Measurements from ENCODE around the gene CCDC152. TPM values are rescaled to one million over a fixed set of nuclear protein-coding genes. Genes with fewer than 3 reads are reported as not detected.

The CCDC152 gene
- total RNA-seq, 1 donor from 2014 or later = 1.6 TPM

DNA sequence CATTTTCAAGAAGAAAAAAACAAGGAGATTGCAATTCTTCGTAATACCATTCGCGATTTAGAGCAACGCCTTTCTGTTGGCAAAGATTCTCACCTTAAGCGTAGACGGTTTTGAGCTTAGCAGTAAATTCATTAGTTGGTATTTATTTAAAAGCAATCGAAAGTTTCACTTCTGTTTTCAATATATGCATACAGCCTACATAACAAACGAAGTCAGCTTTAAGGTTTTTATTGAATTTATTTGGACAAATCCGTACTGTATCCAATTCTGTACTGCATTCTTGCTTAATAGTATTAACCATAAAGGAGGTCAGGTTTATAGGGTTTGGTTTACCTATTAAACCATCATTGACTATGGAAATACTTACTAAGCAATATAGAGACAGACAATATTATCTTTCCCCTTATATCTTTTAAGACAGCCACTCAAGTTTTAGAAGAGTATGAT is 43.1 kb downstream of the CCDC152 start:
- no peak overlapping the region for H3K9ac ChIP-seq (ENCODE audit: low read depth in 1 of 3, low read length in 3 of 3)
- H3K36me3 ChIP-seq (ENCODE audit: control insufficient read depth in 3 of 3, insufficient read depth in 3 of 3, low read length in 3 of 3) = peaks cover 18 to 40% (median 32%) of the 10 kb centered on the region in 3 donors
- H3K9me3 ChIP-seq (ENCODE audit: control insufficient read depth in 3 of 3, low read length in 3 of 3) = peaks cover 0 to 4% (median 0%) of the 10 kb centered on the region in 3 donors
- no peak overlapping the region for H3K4me3 ChIP-seq (ENCODE audit: low read length in 3 of 3)
- H3K4me1 ChIP-seq (ENCODE audit: control insufficient read depth in 3 of 3, insufficient read depth in 3 of 3, low read length in 3 of 3) = no peaks in the 10 kb centered on the region
- H3K27ac ChIP-seq (ENCODE audit: low read depth, low read length) = no peak overlapping the region
- H3K27me3 ChIP-seq (ENCODE audit: control insufficient read depth in 3 of 3, insufficient read depth in 3 of 3, low read length in 3 of 3) = no peaks in the 10 kb centered on the region

DNA sequence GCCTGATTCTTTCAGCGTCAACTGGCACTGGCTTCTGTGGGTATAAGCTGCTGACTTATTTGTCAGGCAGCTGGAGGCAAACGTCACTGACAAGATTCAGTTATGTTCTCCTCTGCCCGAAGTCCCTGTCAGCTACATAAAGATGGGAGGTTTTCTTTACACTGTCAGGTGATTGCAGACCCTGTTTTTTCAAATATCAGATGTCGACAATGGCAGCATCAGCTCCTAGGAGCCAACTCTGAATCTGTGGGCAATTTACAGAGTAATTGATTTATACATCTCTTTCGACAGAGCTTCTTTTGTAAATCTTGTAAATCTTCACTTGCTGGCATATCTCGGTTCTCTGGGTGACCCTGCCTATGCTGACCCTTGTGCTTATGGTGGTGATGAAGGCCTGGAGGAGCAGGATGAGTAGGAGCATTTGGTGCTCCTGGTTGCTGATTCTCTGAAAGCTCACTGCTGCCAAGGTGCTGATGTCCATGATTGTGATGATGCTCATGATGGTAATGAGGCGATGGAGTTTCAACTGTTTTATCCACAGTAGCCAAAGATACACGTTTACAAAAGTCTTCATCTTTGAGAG is 44.2 kb downstream of the CCDC152 start:
- H3K36me3 ChIP-seq (ENCODE audit: control insufficient read depth in 3 of 3, insufficient read depth in 3 of 3, low read length in 3 of 3) = peaks cover 23 to 50% (median 43%) of the 10 kb centered on the region in 3 donors
- H3K4me3 ChIP-seq (ENCODE audit: low read length in 3 of 3) = no peak overlapping the region

DNA sequence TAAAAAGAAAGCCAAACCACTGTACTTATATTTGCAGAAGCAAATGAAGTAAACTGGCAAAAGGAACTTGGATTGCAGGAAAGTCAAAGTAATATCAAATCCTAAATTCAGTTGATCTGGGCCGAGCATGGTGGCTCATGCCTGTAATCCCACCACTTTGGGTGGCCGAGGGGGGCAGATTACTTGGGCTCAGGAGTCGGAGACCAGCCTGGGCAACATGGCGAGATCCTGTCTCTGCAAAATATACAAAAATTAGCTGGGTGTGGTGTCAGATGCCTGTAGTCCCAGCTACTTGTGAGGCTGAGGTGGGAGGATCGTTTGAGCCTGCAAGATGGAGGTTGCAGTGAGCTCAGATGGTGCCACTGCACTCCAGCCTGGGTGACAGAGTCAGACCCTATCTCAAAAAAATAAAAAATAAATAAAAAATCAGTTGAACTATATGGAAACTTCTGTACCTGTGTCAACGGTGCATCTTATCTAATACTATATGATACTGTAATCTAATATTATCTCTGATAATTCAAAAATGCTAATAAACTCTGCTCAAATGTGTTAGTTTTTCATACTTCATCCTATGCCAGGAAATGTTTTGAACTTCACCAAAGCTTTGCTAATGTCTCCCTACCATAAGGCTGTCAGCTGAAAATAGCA is 45.0 kb downstream of the CCDC152 start:
- peaks cover 0 to 4% (median 0%) of the 10 kb centered on the region in 3 donors for H3K9me3 ChIP-seq (ENCODE audit: control insufficient read depth in 3 of 3, low read length in 3 of 3)
- no peak overlapping the region for H3K27ac ChIP-seq (ENCODE audit: low read depth, low read length)
- no peak overlapping the region for H3K4me3 ChIP-seq (ENCODE audit: low read length in 3 of 3)
- no peaks in the 10 kb centered on the region for H3K27me3 ChIP-seq (ENCODE audit: control insufficient read depth in 3 of 3, insufficient read depth in 3 of 3, low read length in 3 of 3)
- H3K36me3 ChIP-seq (ENCODE audit: control insufficient read depth in 3 of 3, insufficient read depth in 3 of 3, low read length in 3 of 3) = peaks cover 30 to 58% (median 51%) of the 10 kb centered on the region in 3 donors
- H3K9ac ChIP-seq (ENCODE audit: low read depth in 1 of 3, low read length in 3 of 3) = no peak overlapping the region
- no peaks in the 10 kb centered on the region for H3K4me1 ChIP-seq (ENCODE audit: control insufficient read depth in 3 of 3, insufficient read depth in 3 of 3, low read length in 3 of 3)

More for the DNA sequence above, 44.2 kb downstream of the CCDC152 start:
- Histone ChIP-seq H3K27ac (ENCODE audit: low read depth, low read length) (no peak overlapping the region), H3K9me3 (ENCODE audit: control insufficient read depth in 3 of 3, low read length in 3 of 3) (peaks cover 0 to 4% (median 0%) of the 10 kb centered on the region in 3 donors), H3K9ac (ENCODE audit: low read depth in 1 of 3, low read length in 3 of 3) (no peak overlapping the region), H3K27me3 (ENCODE audit: control insufficient read depth in 3 of 3, insufficient read depth in 3 of 3, low read length in 3 of 3) (no peaks in the 10 kb centered on the region), H3K4me1 (ENCODE audit: control insufficient read depth in 3 of 3, insufficient read depth in 3 of 3, low read length in 3 of 3) (no peaks in the 10 kb centered on the region)

DNA sequence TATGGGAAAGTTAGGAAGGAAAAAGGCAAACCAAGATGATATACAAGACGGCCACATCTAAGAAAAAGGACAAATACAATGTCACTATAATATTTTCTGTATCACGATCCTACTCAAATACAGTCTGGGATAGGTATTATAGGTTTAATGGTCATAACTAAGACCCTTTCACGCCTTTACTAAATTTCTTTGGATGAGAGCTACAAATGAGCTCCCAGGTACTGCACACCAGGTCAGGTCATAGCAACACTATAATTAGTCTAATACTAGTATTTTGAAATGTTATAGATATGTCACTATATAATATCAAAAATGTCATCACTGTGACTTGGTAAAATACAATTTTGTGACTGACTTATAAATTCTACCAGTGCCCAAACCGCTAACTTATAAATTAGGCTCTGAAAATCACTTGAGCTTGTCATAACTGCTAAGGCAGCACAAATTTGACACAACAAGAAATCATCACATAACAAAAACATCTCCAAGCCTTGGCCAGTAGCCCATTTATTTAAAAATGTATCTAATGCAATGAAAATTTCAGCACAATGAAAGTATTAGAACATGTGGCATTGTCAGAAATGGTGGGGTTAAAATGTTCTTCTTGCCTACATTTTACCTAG is 48.2 kb downstream of the CCDC152 start:
- Histone ChIP-seq H3K27me3 (ENCODE audit: control insufficient read depth in 3 of 3, insufficient read depth in 3 of 3, low read length in 3 of 3) (no peaks in the 10 kb centered on the region), H3K4me3 (ENCODE audit: low read length in 3 of 3) (no peak overlapping the region), H3K27ac (ENCODE audit: low read depth, low read length) (no peak overlapping the region), H3K36me3 (ENCODE audit: control insufficient read depth in 3 of 3, insufficient read depth in 3 of 3, low read length in 3 of 3) (peaks cover 34 to 68% (median 59%) of the 10 kb centered on the region in 3 donors), H3K9me3 (ENCODE audit: control insufficient read depth in 3 of 3, low read length in 3 of 3) (no peaks in the 10 kb centered on the region), H3K9ac (ENCODE audit: low read depth in 1 of 3, low read length in 3 of 3) (no peak overlapping the region), H3K4me1 (ENCODE audit: control insufficient read depth in 3 of 3, insufficient read depth in 3 of 3, low read length in 3 of 3) (peaks cover 0 to 13% (median 4%) of the 10 kb centered on the region in 3 donors)

DNA sequence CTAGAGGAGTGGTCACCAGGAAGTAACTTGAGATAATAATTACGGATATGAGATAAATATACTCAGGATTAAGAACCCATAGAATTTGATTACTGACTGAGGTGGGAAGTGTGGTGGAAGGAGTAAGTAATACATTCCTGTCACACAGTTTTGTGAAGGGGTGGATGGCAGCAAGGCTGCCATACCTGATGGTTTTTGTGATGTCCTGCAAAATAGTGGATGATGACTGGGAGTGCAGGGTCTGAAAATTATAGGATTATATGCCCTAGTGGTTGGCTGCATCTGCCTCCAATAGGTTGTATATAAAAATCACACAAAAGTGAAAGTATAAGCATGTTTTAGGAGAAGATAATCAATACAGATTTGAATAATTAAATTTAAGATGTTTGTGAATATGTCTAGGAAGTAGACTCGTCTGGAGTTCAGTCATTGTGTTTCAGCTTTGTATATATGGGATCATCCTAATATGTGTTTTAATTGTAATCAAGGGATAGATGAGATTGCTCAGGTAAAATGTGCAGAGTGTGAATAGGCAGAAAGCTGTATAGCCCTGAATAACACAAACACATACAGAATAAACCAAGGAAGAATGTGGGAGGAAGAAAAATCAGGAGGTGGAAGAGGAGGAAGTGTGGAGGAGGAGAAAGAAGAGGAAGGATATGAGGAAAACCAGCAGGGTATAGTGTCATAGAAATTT is 49.5 kb downstream of the CCDC152 start:
- no peaks in the 10 kb centered on the region for H3K27me3 ChIP-seq (ENCODE audit: control insufficient read depth in 3 of 3, insufficient read depth in 3 of 3, low read length in 3 of 3)
- no peak overlapping the region for H3K4me3 ChIP-seq (ENCODE audit: low read length in 3 of 3)
- no peak overlapping the region for H3K27ac ChIP-seq (ENCODE audit: low read depth, low read length)
- H3K4me1 ChIP-seq (ENCODE audit: control insufficient read depth in 3 of 3, insufficient read depth in 3 of 3, low read length in 3 of 3) = peaks cover 0 to 13% (median 4%) of the 10 kb centered on the region in 3 donors
- peaks cover 25 to 60% (median 50%) of the 10 kb centered on the region in 3 donors for H3K36me3 ChIP-seq (ENCODE audit: control insufficient read depth in 3 of 3, insufficient read depth in 3 of 3, low read length in 3 of 3)
- H3K9ac ChIP-seq (ENCODE audit: low read depth in 1 of 3, low read length in 3 of 3) = no peak overlapping the region
- H3K9me3 ChIP-seq (ENCODE audit: control insufficient read depth in 3 of 3, low read length in 3 of 3) = no peaks in the 10 kb centered on the region

DNA sequence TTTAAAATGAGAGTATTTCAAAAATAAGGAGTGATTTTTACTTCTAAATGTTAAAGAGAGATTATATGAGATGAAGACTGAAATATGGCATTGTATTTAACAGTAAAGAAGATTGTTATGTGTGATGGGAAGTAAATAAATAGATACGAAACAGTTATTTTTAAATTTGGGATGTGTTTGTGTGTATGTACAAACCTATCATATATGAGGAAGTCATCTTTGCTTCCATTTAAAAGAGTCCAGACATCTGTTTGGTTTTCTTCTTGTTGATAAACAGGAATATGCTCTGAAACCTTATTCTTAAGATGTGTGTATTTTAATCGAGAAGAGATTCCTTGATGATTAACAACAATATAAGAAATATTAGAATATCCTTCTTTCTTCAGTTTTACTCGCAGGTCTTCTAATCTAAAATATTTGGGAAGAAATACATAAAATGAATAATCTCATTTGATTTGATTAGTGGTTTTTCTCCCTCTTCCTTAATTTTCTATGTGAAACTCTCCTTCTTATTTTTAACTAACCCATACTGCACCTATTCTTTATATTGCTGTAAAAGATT is 50.2 kb downstream of the CCDC152 start:
- Histone ChIP-seq H3K9ac (ENCODE audit: low read depth in 1 of 3, low read length in 3 of 3) (no peak overlapping the region), H3K27me3 (ENCODE audit: control insufficient read depth in 3 of 3, insufficient read depth in 3 of 3, low read length in 3 of 3) (no peaks in the 10 kb centered on the region), H3K4me1 (ENCODE audit: control insufficient read depth in 3 of 3, insufficient read depth in 3 of 3, low read length in 3 of 3) (peaks cover 0 to 14% (median 5%) of the 10 kb centered on the region in 3 donors), H3K4me3 (ENCODE audit: low read length in 3 of 3) (no peak overlapping the region), H3K27ac (ENCODE audit: low read depth, low read length) (no peak overlapping the region), H3K36me3 (ENCODE audit: control insufficient read depth in 3 of 3, insufficient read depth in 3 of 3, low read length in 3 of 3) (peaks cover 21 to 54% (median 43%) of the 10 kb centered on the region in 3 donors), H3K9me3 (ENCODE audit: control insufficient read depth in 3 of 3, low read length in 3 of 3) (no peaks in the 10 kb centered on the region)

DNA sequence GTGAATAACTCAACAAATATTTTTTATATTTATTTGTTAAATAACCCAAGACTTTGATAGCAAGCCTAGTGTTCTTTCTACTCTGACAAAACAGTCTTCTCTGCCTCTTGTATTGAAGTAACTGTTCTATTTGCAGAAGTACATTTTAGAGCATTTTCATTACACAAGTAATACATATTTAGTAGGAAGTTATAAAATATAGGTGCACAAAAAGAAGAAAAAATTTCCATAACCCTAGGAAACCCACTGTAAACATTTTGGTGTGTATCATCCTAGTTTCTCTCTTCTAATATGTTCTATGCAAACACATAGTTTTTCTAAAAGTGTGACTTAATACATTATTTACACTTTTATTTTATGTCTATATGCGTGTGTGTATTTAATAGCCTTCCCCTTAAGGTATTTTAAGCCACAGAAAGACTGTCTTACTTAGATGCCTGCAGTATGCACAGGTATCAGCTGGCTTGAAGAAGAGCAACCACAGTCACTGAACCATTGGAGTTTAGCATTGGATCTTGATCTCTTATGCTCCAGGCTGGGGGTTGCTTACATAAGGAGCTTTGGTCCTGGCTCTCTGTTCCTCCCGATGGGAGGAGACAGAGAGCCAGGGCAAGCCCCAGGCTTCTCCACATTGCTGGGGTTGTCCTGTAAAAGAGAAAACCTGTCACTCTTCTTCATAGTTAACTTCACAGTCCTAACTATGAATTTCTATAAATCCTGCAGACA is 51.3 kb downstream of the CCDC152 start:
- Histone ChIP-seq H3K4me1 (ENCODE audit: control insufficient read depth in 3 of 3, insufficient read depth in 3 of 3, low read length in 3 of 3) (peaks cover 0 to 22% (median 15%) of the 10 kb centered on the region in 3 donors), H3K9ac (ENCODE audit: low read depth in 1 of 3, low read length in 3 of 3) (no peak overlapping the region), H3K9me3 (ENCODE audit: control insufficient read depth in 3 of 3, low read length in 3 of 3) (no peaks in the 10 kb centered on the region), H3K27me3 (ENCODE audit: control insufficient read depth in 3 of 3, insufficient read depth in 3 of 3, low read length in 3 of 3) (no peaks in the 10 kb centered on the region), H3K27ac (ENCODE audit: low read depth, low read length) (peak overlapping the region; percentile 16), H3K4me3 (ENCODE audit: low read length in 3 of 3) (peak overlapping the region; percentile 4 to 57 (median 27)), H3K36me3 (ENCODE audit: control insufficient read depth in 3 of 3, insufficient read depth in 3 of 3, low read length in 3 of 3) (peaks cover 19 to 45% (median 34%) of the 10 kb centered on the region in 3 donors)

DNA sequence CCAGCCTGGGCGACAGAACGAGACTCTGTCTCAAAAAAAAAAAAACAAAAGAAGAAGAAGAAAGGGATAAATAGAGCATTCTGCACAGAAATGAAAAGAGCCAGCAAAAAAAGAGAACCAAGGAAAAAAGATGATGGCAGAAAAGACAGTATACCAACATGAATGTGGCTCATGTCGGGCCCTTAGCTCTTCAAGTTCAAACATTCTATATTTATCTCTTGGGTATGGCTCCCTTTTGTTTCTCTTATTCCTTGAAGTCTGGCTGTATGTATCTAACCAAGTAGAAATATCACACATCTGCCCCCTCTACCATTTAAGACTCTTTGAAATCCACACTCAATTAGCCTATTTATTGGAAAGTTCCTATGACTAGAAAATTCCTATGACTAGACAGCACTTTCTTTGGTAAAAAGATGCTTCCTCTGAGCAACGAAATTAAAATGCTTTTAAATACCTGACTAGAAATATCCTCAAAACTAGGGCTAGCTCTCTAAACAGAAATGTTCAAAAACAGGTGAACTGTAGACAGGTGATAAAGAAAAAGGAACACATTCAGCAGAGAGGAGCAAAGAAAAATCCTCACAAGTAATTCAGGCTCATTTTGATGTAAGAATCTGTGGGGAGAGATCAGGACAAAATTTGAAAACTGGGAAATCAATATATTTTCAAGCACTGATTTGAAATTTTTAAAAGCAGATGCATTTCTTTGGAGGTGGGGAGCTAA is 52.4 kb downstream of the CCDC152 start:
- Histone ChIP-seq H3K4me1 (ENCODE audit: control insufficient read depth in 3 of 3, insufficient read depth in 3 of 3, low read length in 3 of 3) (peaks cover 7 to 28% (median 24%) of the 10 kb centered on the region in 3 donors), H3K36me3 (ENCODE audit: control insufficient read depth in 3 of 3, insufficient read depth in 3 of 3, low read length in 3 of 3) (peaks cover 17 to 34% (median 30%) of the 10 kb centered on the region in 3 donors), H3K9me3 (ENCODE audit: control insufficient read depth in 3 of 3, low read length in 3 of 3) (no peaks in the 10 kb centered on the region), H3K27ac (ENCODE audit: low read depth, low read length) (peak overlapping the region; percentile 38), H3K27me3 (ENCODE audit: control insufficient read depth in 3 of 3, insufficient read depth in 3 of 3, low read length in 3 of 3) (no peaks in the 10 kb centered on the region), H3K9ac (ENCODE audit: low read depth in 1 of 3, low read length in 3 of 3) (peak overlapping the region in 1 of 3 donors; percentile 36), H3K4me3 (ENCODE audit: low read length in 3 of 3) (peak overlapping the region in 2 of 3 donors; percentile 3 to 98)
